Measurements from ENCODE around the gene TRAPPC5.

The TRAPPC5 gene

DNA sequence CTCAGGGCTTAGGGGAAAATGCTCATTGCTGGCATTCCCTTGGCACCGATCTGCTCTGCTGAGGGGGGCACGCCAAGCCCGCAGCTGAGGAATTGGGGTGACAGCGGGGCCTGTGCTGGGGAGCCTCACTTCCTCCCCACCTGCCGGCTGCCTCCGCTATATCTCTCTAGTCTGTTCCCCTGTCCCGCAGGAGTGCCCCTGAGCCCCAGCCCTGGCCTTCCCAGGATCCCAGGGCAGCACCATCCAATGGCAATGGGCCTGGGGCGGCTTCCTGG lies 34.3 kb upstream of the TRAPPC5 start:
- no peak for DNase-seq

- DNase-seq, result no peak
Observed at GRCh38 chr19:7647156-7647555, 33.5 kb upstream of the TRAPPC5 start.

DNA sequence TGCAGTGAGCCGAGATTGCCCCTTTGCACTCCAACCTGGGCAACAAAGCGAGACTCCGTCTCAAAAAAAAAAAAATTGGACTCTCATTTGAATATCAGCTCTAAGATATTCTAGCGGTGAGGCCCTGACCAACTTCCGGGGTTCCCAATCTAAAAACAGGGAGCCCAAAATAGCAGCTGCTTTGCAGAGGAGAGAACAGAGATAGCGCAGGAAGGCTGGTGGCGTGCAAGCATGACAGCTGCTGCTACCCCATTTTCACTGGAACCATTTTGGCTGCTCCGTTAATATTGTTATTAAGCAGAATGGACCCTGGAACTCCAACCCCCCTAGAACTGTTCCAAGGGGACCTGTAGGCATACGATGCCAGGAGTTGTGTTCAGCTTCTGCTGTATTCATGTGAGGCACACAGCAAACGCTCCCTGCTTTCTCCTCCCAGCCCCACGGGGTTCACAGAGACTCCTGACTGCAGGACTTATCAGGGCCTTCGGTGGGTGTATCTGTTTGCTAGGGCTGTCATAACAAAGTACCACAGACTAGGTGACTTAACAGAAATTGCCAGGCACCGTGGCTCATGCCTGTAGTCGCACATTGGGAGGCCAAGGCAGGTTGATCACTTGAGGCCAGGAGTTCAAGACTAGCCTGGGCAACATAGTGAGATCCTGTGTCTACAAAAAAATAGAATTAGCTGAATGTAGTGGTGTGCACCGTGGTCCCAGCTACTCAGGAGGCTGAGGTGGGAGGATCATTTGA lies 32.2 kb upstream of the TRAPPC5 start:
- DNase-seq, result peak; percentile 0

DNA sequence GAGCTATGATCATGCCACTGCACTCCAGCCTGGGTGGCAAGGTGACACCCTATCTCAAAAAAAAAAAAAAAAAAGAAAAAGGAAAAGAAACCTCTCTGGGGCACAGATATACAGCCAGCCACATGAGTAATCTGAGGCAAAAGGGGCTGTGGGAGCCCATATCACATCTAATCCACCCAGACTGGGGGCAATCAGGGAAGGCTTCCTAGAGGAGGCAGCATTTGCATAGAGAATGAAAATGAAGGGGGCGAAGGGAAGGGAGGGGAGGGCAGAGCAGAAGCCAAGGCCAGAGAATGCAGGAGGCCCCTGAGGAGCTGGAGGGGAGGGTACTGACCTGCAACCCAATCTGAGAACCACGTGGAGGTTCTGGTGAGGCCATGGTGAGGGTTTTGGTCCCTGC lies 30.5 kb upstream of the TRAPPC5 start:
- DNase-seq, result peak; percentile 1

GRCh38 chr19:7652061-7652641 lies 28.5 kb upstream of the TRAPPC5 start:
- peak; percentile 90 for DNase-seq

GRCh38 chr19:7654401-7654800 lies 26.2 kb upstream of the TRAPPC5 start:
- peak; percentile 0 for DNase-seq

DNA sequence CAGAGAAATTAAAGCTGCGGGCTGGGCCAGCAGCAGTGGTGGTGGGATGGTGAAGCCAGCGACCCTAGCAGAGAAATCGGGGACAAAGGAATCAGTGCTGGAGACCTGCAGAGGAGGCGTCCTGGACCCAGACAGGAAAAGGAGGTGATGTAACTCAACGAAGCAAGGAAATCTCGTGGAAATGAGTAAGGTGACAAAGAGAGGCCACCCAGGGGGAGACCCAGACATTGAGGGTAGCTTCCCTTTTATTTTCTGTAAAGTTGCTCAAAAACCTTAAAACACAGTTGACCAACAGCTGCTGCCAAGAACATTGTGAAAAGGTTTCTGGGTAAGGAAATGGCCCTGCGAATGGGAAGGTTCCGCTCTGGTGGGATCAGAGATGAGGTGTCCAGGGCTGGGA lies 25.1 kb upstream of the TRAPPC5 start:
- no peak for DNase-seq

- DNase-seq, result peak; percentile 29
Observed at GRCh38 chr19:7657131-7657751, 23.4 kb upstream of the TRAPPC5 start.

DNA sequence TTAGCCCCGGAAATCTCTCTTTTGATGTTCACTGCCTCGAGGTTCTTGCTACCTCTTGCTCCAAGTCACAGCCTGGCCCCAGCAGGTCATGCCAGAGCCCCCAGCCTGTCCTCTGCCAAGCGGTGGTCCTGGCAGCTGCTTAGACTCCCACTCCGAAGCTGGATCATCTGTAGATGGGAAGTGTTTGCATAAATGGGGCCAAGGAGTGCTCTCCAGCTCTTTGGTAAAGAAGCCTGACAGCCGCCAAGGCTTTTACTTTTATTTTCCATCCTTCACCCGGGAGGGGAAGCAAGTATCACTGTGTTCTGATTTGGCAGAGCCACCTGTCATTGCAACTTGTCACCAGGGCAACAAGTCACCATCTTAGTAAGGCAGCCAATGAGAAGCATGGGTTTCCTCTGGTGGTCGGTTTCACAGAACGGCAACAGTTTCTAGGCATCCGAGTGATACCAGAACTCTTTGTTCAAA lies 22.4 kb upstream of the TRAPPC5 start:
- peak; percentile 57 for DNase-seq

DNA sequence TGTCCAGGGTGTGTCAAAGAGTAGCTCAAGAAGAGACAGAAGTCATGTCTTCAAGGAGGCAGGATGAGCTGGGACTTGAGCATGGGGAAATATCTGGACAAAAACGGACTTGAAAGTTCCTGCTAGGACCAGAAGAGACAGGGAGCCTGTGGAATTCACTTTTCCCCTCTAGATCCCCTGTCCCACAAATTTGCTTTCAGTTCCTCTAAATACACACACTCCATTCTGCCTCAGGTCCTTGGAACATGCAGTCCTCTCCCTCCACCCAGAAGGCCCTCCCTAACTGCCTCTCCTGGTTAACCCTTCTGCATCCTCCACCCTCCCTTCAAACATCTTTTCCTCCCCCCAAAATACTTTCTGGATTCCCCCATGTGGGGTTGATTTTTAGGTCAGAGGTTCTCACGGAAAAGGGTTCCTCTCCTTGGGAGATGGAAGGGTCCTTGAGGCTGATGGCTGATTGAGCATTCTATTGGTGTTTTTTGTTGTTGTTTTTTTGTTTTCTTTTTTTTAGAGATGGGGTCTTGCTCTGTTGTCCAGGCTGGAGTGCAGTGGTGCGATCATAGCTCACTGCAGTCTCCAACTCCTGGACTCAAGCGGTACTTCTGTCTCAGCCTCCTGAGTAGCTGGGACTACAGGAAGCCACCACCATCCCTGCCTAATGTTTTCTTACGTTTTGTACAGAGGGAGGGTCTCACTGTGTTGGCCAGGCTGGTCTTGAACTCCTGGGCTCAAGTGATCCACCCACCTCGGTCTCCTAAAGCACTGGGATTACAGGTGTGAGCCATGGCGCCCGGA lies 18.7 kb upstream of the TRAPPC5 start:
- no peak for DNase-seq

DNA sequence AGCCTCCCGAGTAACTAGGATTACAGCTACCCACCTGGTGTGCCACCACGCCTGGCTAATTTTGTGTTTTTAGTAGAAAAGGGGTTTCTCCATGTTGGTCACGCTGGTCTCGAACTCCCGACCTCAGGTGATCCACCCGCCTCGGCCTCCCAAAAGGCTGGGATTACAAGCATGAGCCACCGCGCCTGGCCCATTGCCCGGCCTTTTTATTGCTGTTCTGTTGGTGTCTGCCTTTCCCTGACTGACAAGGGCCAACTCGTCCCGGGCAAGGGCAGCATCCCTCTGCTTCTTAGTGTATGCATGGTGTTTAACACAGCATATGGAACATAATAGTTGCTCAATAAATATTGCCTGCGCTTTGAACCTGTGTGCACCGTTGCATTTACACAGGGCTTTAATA lies 18.0 kb upstream of the TRAPPC5 start:
- no peak for DNase-seq

DNA sequence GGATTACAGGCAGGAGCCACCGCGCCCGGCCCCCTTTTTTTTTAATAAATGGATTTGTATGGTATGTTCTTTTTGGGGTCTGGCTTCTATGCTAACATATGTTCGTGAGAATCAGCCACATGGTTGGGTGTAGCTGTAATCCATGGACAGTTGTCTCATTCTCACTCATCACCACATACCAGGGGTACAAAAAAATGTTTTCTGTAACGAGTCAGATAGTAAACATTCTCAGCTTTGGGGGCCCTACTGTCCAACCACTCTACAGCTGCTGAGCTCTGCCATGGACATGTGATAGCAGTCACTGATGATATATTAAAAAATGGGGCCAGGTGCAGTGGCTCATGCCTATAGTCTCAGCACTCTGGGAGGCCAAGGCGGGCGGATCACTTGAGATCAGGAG lies 16.9 kb upstream of the TRAPPC5 start:
- no peak for DNase-seq

GRCh38 chr19:7665076-7665475 lies 15.6 kb upstream of the TRAPPC5 start:
- no peak for DNase-seq

GRCh38 chr19:7668842-7669241 lies 11.8 kb upstream of the TRAPPC5 start, which contains the start of gene RETN:
Gene RETN, plus strand, starts transcription at chr19:7669049. Its CDS starts 278 bp downstream, at chr19:7669327.
- DNase-seq, result no peak

DNA sequence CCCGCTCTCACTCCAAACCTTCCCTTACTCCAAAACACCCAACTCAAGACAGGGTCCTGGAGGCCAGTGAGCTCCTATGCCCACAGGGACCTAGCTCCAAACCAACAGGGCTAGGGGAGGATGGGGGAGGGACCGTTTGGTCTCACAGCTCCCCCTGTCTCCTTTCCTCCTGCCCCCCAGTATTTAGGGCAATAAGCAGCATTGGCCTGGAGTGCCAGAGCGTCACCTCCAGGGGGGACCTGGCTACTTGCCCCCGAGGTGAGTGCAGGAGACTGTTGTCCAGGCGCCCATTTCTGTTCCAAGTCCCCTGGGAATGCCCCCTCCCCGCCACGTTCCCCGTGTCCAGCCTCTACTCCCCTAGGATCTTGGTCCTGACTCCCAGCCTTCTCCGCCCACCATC lies 11.0 kb upstream of the TRAPPC5 start:
- DNase-seq, result no peak

- DNase-seq, result peak; percentile 15
Observed at GRCh38 chr19:7670150-7670783, 10.4 kb upstream of the TRAPPC5 start.

DNA sequence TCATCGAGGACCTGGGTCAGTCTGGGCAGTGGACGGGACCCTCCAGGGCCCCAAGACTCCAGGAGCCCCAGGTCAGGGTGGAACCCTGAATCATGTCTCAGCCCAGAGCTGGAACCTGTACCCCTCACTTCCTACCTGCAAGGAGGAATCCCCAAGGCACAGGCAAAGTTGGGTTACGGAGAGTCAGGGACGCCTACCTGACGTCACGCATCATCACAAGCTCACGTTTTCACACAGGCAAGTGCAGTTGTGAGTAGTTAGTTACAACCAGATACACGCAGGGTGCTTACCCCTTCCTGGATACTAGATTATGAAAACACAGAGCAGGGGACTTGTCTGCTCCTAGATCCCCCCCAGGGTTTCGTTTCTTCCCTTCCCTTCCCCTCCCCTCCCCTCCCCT lies 9.8 kb upstream of the TRAPPC5 start:
- no peak for DNase-seq

GRCh38 chr19:7672522-7672921 lies 8.1 kb upstream of the TRAPPC5 start:
- no peak for DNase-seq

- DNase-seq, result peak; percentile 36
Observed at GRCh38 chr19:7674010-7675005, 6.3 kb upstream of the TRAPPC5 start.

- DNase-seq, result no peak
Observed at GRCh38 chr19:7676376-7676775, 4.3 kb upstream of the TRAPPC5 start.

DNA sequence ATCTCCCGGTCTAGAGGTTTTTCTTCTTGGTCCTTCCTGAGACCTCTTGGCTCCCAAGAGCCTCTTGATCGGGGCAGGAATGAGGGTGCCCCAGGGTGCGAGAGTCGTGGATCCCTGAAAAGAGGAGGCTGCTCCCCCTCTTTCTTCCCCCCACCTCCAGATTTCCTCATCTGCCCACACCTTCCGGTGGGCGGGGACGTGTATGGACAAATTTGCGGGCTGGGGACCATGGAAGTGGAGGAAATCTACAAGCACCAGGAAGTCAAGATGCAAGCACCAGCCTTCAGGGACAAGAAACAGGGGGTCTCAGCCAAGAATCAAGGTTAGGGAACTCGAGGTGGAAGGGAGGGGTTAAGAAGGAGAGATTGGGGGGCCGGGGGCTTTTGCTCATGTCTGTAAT lies 3.8 kb upstream of the TRAPPC5 start, which contains the start of gene MCEMP1:
MCEMP1 (plus strand) TSS at position 237 of the 400 bp plus-strand sequence; CDS start at position 268, 31 bp downstream.
- no peak for DNase-seq

All from CD4-positive, alpha-beta T cell treated with Interleukin-6 for 4 hours (primary cell).